ENCODE results near the gene RABGEF1.

GRCh38 chr7:66839814-66840213 is 99.3 kb downstream of the RABGEF1 start:
- no peak for TF ChIP-seq YY1 (IDR thresholded peaks at IDR 0.05; ENCODE audit: insufficient read depth, insufficient read length)
- TF ChIP-seq SUZ12 (IDR thresholded peaks at IDR 0.05; ENCODE audit: extremely low read depth, insufficient read depth, insufficient read length), result no peak
